GM12878 (cell line): ENCODE data around the gene GREB1. TPM values are rescaled to one million over a fixed set of nuclear protein-coding genes. Genes with fewer than 3 reads are reported as not detected.

ENCODE experiments used
- ATAC-seq: fragments of 200-7000 bp; cut with Tn5 transposase; 3 replicates; pipeline ENCODE4 v1.9.1; 2020; ENCODE audit warnings: mild to moderate bottlenecking, moderate library complexity
- BruUV-seq: library from RNA; stranded (reverse); fragments of 400-500 nt; replicated peaks from 2 replicates; lab custom pipeline; 2021; lab: Mats Ljungman, UMichigan
- CTCF ChIA-PET: fragments of 300-600 bp; sonication (Branson Sonifier 250); formaldehyde crosslinking; extraction: SDS; loops from one replicate; lab custom pipeline; 2021; ENCODE audit warnings: inconsistent platforms; lab: Yijun Ruan, JAX
- POLR2A ChIA-PET: fragments of 350-600 bp; formaldehyde crosslinking; extraction: SDS; loops from one replicate; lab custom pipeline; 2021; ENCODE audit warnings: inconsistent platforms; lab: Charles Lee
- RAD21 ChIA-PET: fragments of 300-600 bp; sonication (Branson Sonifier 250); formaldehyde crosslinking; loops from one replicate; lab custom pipeline; 2023; ENCODE audit warnings: antibody characterized with exemption; ENCODE audit not compliant: unreplicated experiment; lab: Charles Lee
- SMC1A ChIA-PET: fragments of 300-600 bp; sonication (Branson Sonifier 250); formaldehyde crosslinking; loops from one replicate; lab custom pipeline; 2023; ENCODE audit not compliant: unreplicated experiment, uncharacterized antibody; lab: Charles Lee
- DNase-seq: peaks from one replicate; pipeline ENCODE4 v3.0.0-alpha.2; 2011; ENCODE audit warnings: low read depth, low spot score
- FAIRE-seq: peaks from 3 replicates; lab custom pipeline; 2011; peaks lifted over from hg19 to GRCh38; lab: Jason Lieb, UNC
- H2AFZ ChIP-seq: 2 replicates; pipeline ENCODE4 v1.6.0; 2011; ENCODE audit warnings: low read depth, low read length, control low read depth; ENCODE audit not compliant: control insufficient read depth
- H3K27ac ChIP-seq: 2 replicates; pipeline ENCODE4 v1.5.1; 2011; ENCODE audit warnings: control low read depth; ENCODE audit not compliant: control insufficient read depth, insufficient read depth
- H3K27me3 ChIP-seq, 2 experiments: replicated peaks in 1 of 2; 2 replicates each; pipeline versions ENCODE4 v1.6.0 to v1.6.1; 2011; ENCODE audit warnings: low read length in 1 of 2; ENCODE audit not compliant: control insufficient read depth in 2 of 2, insufficient read depth in 2 of 2
- H3K36me3 ChIP-seq, 2 experiments: 2 replicates each; pipeline ENCODE4 v1.5.1; 2011; ENCODE audit warnings: low read length in 1 of 2; ENCODE audit not compliant: control insufficient read depth in 2 of 2, insufficient read depth in 2 of 2
- H3K4me1 ChIP-seq: 2 replicates; pipeline ENCODE4 v1.6.1; 2011; ENCODE audit warnings: mild to moderate bottlenecking, low read length, moderate library complexity, mixed read lengths; ENCODE audit not compliant: control insufficient read depth, insufficient read depth
- H3K4me2 ChIP-seq: 2 replicates; pipeline ENCODE4 v1.6.0; 2011; ENCODE audit warnings: control low read depth; ENCODE audit not compliant: control insufficient read depth, insufficient read depth
- H3K4me3 ChIP-seq: fragments of 200-600 bp; sonication (generic); 2 replicates; pipeline ENCODE4 v1.5.1; 2016
- H3K79me2 ChIP-seq: 2 replicates; pipeline ENCODE4 v1.6.0; 2011; ENCODE audit warnings: low read length; ENCODE audit not compliant: control insufficient read depth, insufficient read depth
- H3K9ac ChIP-seq: 2 replicates; pipeline ENCODE4 v1.8.0; 2011; ENCODE audit warnings: low read length, control low read depth, mixed read lengths; ENCODE audit not compliant: control insufficient read depth, insufficient read depth
- H3K9me3 ChIP-seq: replicated peaks from 3 replicates; pipeline ENCODE4 v1.5.1; 2011; ENCODE audit warnings: mild to moderate bottlenecking, low read length; ENCODE audit not compliant: control insufficient read depth, insufficient read depth
- H4K20me1 ChIP-seq: 2 replicates; pipeline ENCODE4 v1.6.0; 2011; ENCODE audit not compliant: control insufficient read depth, insufficient read depth
- ZBTB40 ChIP-seq: fragments of 450-650 bp; IDR thresholded peaks from 2 replicates; pipeline ENCODE4 v1.6.1; 2016; ENCODE audit warnings: mild to moderate bottlenecking, moderate library complexity, borderline replicate concordance
- ZNF687 ChIP-seq: fragments of 450-650 bp; IDR thresholded peaks from 2 replicates; pipeline ENCODE4 v1.6.1; 2017; ENCODE audit warnings: mild to moderate bottlenecking, moderate library complexity
- ZZZ3 ChIP-seq: IDR thresholded peaks from 2 replicates; pipeline ENCODE4 v1.6.1; 2011; ENCODE audit warnings: low read depth; ENCODE audit not compliant: control insufficient read depth, insufficient read length
- WGBS: methylation state at CpG from one replicate; pipeline ENCODE4 v1.1.6; 2016; ENCODE audit warnings: low lambda C conversion rate; ENCODE audit not compliant: insufficient replicate concordance, insufficient coverage; ENCODE audit errors: missing lambda C conversion rate; 5-methylcytosine and 5-hydroxymethylcytosine counted together
- in situ Hi-C: fragments of 300-500 bp; cut with MboI; formaldehyde crosslinking; loops from 9 replicates; pipeline ENCODE4 v1.14.3; 2018; ENCODE audit warnings: mixed read lengths
- intact Hi-C: fragments of 100-400 bp; cut with micrococcal nuclease; formaldehyde crosslinking; loops from one replicate; pipeline ENCODE4 v1.14.2; 2022; ENCODE audit not compliant: unreplicated experiment
- polyA plus RNA-seq, 11 experiments: library from polyadenylated mRNA; depleted of rRNA in 4 of 11; unstranded in 6 of 11; stranded (reverse) in 5 of 11; fragments of >200 nt; fragmentation: Nextera tagmentation in 4 of 11; fragmentation: Illumina TruSeq in 1 of 11; extraction: Ambion mirVana in 4 of 11; extraction: Trizol in 1 of 11; gene quantifications; 1 replicate in 1 of 11; 2 replicates in 10 of 11; pipeline versions ENCODE4 v1.2.1 to v1.2.3, GENCODE V29; 2011 to 2016; ENCODE audit warnings: inconsistent platforms in 2 of 11, missing spikeins in 2 of 11, low read depth in 1 of 11
- total RNA-seq, 4 experiments: library from RNA; depleted of rRNA in 3 of 4; stranded (reverse); fragments of >200 nt in 3 of 4; fragmentation: Illumina TruSeq in 1 of 4; extraction: Trizol in 1 of 4; gene quantifications; 2 replicates each; pipeline versions ENCODE4 v1.2.1 to v1.2.3, GENCODE V29; 2013 to 2021

Gene GREB1
- total and polyA plus RNA-seq, 10 of the 15 experiments (the other 5 are each of a cell fraction or from before 2014, with no cell fraction given) = 0.09 to 2.1 (median 0.37) TPM; not detected in 1

DNA sequence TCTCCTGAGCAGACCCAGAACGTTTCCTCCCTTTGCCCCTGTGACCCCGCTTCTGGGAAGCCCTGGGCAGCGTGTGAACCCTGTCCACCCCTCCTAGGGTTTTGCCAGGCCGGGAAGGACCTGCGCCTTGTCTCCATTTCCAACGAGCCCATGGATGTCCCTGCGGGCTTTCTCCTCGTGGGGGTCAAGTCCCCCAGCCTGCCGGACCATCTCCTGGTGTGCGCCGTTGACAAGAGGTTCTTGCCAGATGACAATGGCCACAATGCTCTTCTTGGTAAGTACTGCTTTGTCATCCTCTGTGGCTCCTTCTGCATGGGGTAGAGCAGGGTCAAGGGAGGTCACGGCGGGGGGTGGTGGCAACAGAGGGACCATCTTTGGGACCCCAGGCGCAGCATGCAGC, 32.5 kb downstream of the GREB1 start:
- Histone ChIP-seq H2AFZ (no peak overlapping the region), H3K4me1 (no peaks in the 10 kb centered on the region), H3K27me3 (no peaks in the 10 kb centered on the region), H4K20me1 (no peaks in the 10 kb centered on the region), H3K4me2 (no peak overlapping the region), H3K27ac (no peak overlapping the region), H3K36me3 (no peaks in the 10 kb centered on the region), H3K9me3 (no peaks in the 10 kb centered on the region), H3K4me3 (no peak overlapping the region), H3K9ac (no peak overlapping the region)
- BruUV-seq = no TSS peak
- DNase-seq = no peak
- ChIA-PET RAD21 (no interaction called here), CTCF (interaction anchor here (6.7 kb wide), 1 partner anchor 17 kb away, joined by 35 read pairs; no protein-coding TSS in a partner anchor), SMC1A (no interaction called here), POLR2A (no interaction called here)
- FAIRE-seq = no peak
- intact Hi-C loops = no loop called here
- no peak for ATAC-seq
- in situ Hi-C loops = no loop called here
- TF ChIP-seq ZZZ3 = no peak
- no peak for TF ChIP-seq ZBTB40
- TF ChIP-seq, all 136 proteins: peak for 0
- WGBS = 46% methylated on average over 14 of the region's 14 CpGs
- H3K79me2 ChIP-seq = no peaks in the 10 kb centered on the region

DNA sequence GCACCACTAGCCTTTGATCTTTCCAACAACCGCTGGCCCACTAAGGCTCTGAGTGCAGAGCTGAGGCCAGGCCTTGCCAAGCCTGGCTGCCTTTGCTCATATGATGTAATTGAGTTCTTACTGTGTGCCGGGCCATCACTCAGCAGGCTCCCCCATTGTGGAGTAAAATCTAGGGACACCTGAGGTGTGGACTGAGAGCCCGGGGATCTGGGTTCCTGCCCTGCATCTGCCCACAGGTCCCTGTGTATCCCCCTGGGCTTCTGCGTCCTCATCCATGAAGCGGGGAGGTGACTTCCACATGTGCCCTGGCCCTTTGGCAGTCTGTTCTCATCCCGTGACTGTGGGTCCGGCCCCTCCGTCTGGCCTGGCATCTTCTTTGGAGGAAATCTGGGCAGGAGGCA, 33.8 kb downstream of the GREB1 start:
- Histone ChIP-seq H3K4me2 (no peak overlapping the region), H3K9me3 (no peaks in the 10 kb centered on the region), H3K4me1 (no peaks in the 10 kb centered on the region), H3K4me3 (no peak overlapping the region), H3K27ac (no peak overlapping the region), H4K20me1 (no peaks in the 10 kb centered on the region), H3K27me3 (no peaks in the 10 kb centered on the region), H2AFZ (no peak overlapping the region), H3K9ac (no peak overlapping the region), H3K36me3 (no peaks in the 10 kb centered on the region), H3K79me2 (no peaks in the 10 kb centered on the region)
- no peak for ATAC-seq
- FAIRE-seq = no peak
- no TSS peak for BruUV-seq
- intact Hi-C loops = no loop called here
- ChIA-PET RAD21 (no interaction called here), SMC1A (no interaction called here), POLR2A (no interaction called here), CTCF (no interaction called here)
- no peak for DNase-seq
- in situ Hi-C loops = no loop called here
- WGBS = 29% methylated on average over 8 of the region's 8 CpGs
- TF ChIP-seq ZBTB40 = no peak
- TF ChIP-seq ZNF687 = no peak
